HL-60 (cell line): ENCODE results near the gene SPACA9.

Source experiments
- DNase-seq, 2 experiments: peaks; one replicate each; pipeline ENCODE4 v3.0.0-alpha.2; 2010 to 2020; ENCODE audit warnings: low read depth in 1 of 2, low spot score in 1 of 2
- H3K27ac ChIP-seq: fragments of 250-450 bp; sonication (Bioruptor Pico); replicated peaks from 2 replicates; pipeline ENCODE4 v1.5.1; 2020; ENCODE audit warnings: mild to moderate bottlenecking, moderate library complexity
- H3K27me3 ChIP-seq: fragments of 250-450 bp; sonication (Bioruptor Pico); 2 replicates; pipeline ENCODE4 v1.5.1; 2021; ENCODE audit warnings: mild to moderate bottlenecking, moderate library complexity; ENCODE audit not compliant: insufficient read depth, poor library complexity, severe bottlenecking
- H3K4me3 ChIP-seq: replicated peaks from 2 replicates; pipeline ENCODE4 v1.5.1; 2011; ENCODE audit warnings: mild to moderate bottlenecking, control low read depth, low read length; ENCODE audit not compliant: insufficient read depth
- POLR2AphosphoS5 ChIP-seq: IDR thresholded peaks from 2 replicates; pipeline ENCODE4 v1.6.1; 2012; ENCODE audit warnings: low read depth
- TF ChIP-seq, protein P1 (sequence below): IDR thresholded peaks from one replicate; pipeline ENCODE4 v1.5.1; 2011; ENCODE audit warnings: low read length, control low read depth, inconsistent platforms; ENCODE audit not compliant: insufficient read depth

SPACA9 gene

DNA sequence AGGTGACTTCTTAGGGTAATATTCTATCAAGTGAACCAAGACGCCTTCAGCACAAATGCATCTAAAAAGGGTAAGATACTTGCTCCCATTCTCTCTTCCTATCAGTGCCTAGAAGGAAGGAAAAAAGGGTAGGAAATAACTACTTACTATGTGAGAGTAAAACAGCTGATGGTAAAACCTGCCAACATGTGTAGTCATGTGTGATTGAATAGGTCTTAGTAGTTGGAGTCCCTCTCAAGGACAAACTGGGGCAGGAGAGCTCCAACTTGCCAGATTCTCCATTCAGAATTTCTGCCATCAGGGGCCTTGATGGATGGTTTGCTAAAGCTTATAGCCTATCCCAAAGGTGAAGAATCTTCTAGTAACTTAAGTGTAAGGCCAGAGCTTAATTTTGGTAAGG lies 60.5 kb downstream of the SPACA9 start:
- no peak for DNase-seq
- H3K4me3 ChIP-seq = no peak overlapping the region
- H3K27me3 ChIP-seq = no peaks in the 10 kb centered on the region
- no peak for TF ChIP-seq POLR2AphosphoS5
- TF ChIP-seq, protein P1, sequence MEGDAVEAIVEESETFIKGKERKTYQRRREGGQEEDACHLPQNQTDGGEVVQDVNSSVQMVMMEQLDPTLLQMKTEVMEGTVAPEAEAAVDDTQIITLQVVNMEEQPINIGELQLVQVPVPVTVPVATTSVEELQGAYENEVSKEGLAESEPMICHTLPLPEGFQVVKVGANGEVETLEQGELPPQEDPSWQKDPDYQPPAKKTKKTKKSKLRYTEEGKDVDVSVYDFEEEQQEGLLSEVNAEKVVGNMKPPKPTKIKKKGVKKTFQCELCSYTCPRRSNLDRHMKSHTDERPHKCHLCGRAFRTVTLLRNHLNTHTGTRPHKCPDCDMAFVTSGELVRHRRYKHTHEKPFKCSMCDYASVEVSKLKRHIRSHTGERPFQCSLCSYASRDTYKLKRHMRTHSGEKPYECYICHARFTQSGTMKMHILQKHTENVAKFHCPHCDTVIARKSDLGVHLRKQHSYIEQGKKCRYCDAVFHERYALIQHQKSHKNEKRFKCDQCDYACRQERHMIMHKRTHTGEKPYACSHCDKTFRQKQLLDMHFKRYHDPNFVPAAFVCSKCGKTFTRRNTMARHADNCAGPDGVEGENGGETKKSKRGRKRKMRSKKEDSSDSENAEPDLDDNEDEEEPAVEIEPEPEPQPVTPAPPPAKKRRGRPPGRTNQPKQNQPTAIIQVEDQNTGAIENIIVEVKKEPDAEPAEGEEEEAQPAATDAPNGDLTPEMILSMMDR = no peak
- H3K27ac ChIP-seq = no peak overlapping the region
